ENCODE measurements around the gene ELAVL4.

GRCh38 chr1:50091068-50091467 is 17.7 kb upstream of the ELAVL4 start:
- TF ChIP-seq CTCF (conservative IDR thresholded peaks at IDR 0.05; ENCODE audit: low read depth, low read length): no peak
- no peak for TF ChIP-seq EZH2 (IDR thresholded peaks at IDR 0.05; ENCODE audit: borderline replicate concordance, low read depth, low read length, poor library complexity, severe bottlenecking)

Measured in A673 (cell line).